Spleen (tissue), 11 donors: ENCODE results near the gene SLC10A4. TPM values are rescaled to one million over a fixed set of nuclear protein-coding genes. Genes with fewer than 3 reads are reported as not detected.

Experiments used
- DNase-seq: peaks from one replicate; pipeline ENCODE4 v3.0.0-alpha.2; 2020
- H3K27ac ChIP-seq, 8 donors: fragments of 200-600 bp; sonication (generic) in 7 of 8; 1 replicate in 4 of 8; 2 replicates in 4 of 8; pipeline versions ENCODE4 v1.5.0 to v1.8.0; 2016 to 2021; ENCODE audit warnings: inconsistent platforms in 4 of 8, mild to moderate bottlenecking in 4 of 8, moderate library complexity in 1 of 8
- H3K27me3 ChIP-seq, 7 donors: fragments of 200-600 bp; sonication (generic) in 6 of 7; replicated peaks in 1 of 7; 1 replicate in 4 of 7; 2 replicates in 3 of 7; pipeline versions ENCODE4 v1.5.0 to v1.8.0; 2016 to 2021; ENCODE audit warnings: inconsistent platforms in 3 of 7, mild to moderate bottlenecking in 1 of 7
- H3K36me3 ChIP-seq, 6 donors: fragments of 200-600 bp; sonication (generic) in 5 of 6; 1 replicate in 4 of 6; 2 replicates in 2 of 6; pipeline versions ENCODE4 v1.5.0 to v1.8.0; 2016 to 2021; ENCODE audit warnings: inconsistent platforms in 2 of 6
- H3K4me1 ChIP-seq, 6 donors: fragments of 200-600 bp; sonication (generic) in 5 of 6; 1 replicate in 3 of 6; 2 replicates in 3 of 6; pipeline versions ENCODE4 v1.5.0 to v1.8.0; 2016 to 2021; ENCODE audit warnings: inconsistent platforms in 3 of 6
- H3K4me3 ChIP-seq, 8 donors: fragments of 200-600 bp; sonication (generic) in 7 of 8; 1 replicate in 4 of 8; 2 replicates in 4 of 8; pipeline versions ENCODE4 v1.5.0 to v1.8.0; 2016 to 2021; ENCODE audit warnings: inconsistent platforms in 4 of 8, mild to moderate bottlenecking in 4 of 8, moderate library complexity in 2 of 8
- H3K9me3 ChIP-seq, 8 donors: fragments of 200-600 bp; sonication (generic) in 7 of 8; 1 replicate in 4 of 8; 2 replicates in 4 of 8; pipeline versions ENCODE4 v1.5.0 to v1.8.0; 2016 to 2021; ENCODE audit warnings: inconsistent platforms in 4 of 8
- POLR2A ChIP-seq, 3 donors: fragments of 450-650 bp; IDR thresholded peaks; one replicate each; pipeline ENCODE4 v1.5.1; 2017; ENCODE audit warnings: antibody characterized with exemption in 3 of 3, mild to moderate bottlenecking in 1 of 3
- POLR2AphosphoS5 ChIP-seq, 3 donors: sonication (generic); formaldehyde crosslinking; IDR thresholded peaks; one replicate each; pipeline ENCODE4 v1.5.1; 2017; ENCODE audit warnings: antibody characterized with exemption in 3 of 3
- WGBS, 5 donors: extraction: QIAGEN DNeasy Blood & Tissue Kit in 3 of 5; methylation state at CpG; one replicate each; pipeline versions ENCODE4 v1.1.5 to v1.1.7; 2013 to 2018; 5-methylcytosine and 5-hydroxymethylcytosine counted together
- intact Hi-C: fragments of 100-400 bp; cut with DNase I; formaldehyde crosslinking; loops from one replicate; pipeline ENCODE4 v1.15.0; 2023; ENCODE audit warnings: low total_unique reads
- polyA plus RNA-seq, 3 donors: library from polyadenylated mRNA; stranded (reverse); fragments of 200-250 nt; gene quantifications; one replicate each; pipeline ENCODE4 v1.2.1, GENCODE V29; 2013
- total RNA-seq, 7 donors: library from RNA; depleted of rRNA in 3 of 7; stranded (reverse); fragments of >200 nt in 3 of 7; fragmentation: NEBNext Ultra II Directional in 4 of 7; extraction: Animal tissue kit (Norgen Biotek cat#: 25700) in 4 of 7; gene quantifications; one replicate each; pipeline versions ENCODE4 v1.1.0 to v1.2.1, GENCODE V29; 2016 to 2021
- TF ChIP-seq, protein P1 (sequence below), 11 experiments: fragments of 200-600 bp in 7 of 11; fragments of 450-650 bp in 4 of 11; sonication (generic) in 4 of 11; IDR thresholded peaks in 8 of 11; conservative IDR thresholded peaks in 3 of 11; 1 replicate in 7 of 11; 2 replicates in 4 of 11; pipeline versions ENCODE4 v1.4.0 to v1.8.0; 2016 to 2021; ENCODE audit warnings: antibody characterized with exemption in 11 of 11, inconsistent platforms in 4 of 11, mild to moderate bottlenecking in 1 of 11
- donor health status: healthy with polysubstance abuse.
- donor health status: DM: no; HTN: no; CAD: no; lungs with moderate emphysema.
- donor health status: DM: no; HTN: no; CAD: no.
- donor health status: Bipolar disorder and iron deficiency.
- donor health status: healthy.
- donor health status: DM: no; HTN: no; CAD: no.
- donor health status: DM: yes; HTN: yes; CAD: no.

SLC10A4 gene
- total and polyA plus RNA-seq, 10 donors = 0.08 to 0.32 (median 0.20) TPM; not detected in 5

DNA sequence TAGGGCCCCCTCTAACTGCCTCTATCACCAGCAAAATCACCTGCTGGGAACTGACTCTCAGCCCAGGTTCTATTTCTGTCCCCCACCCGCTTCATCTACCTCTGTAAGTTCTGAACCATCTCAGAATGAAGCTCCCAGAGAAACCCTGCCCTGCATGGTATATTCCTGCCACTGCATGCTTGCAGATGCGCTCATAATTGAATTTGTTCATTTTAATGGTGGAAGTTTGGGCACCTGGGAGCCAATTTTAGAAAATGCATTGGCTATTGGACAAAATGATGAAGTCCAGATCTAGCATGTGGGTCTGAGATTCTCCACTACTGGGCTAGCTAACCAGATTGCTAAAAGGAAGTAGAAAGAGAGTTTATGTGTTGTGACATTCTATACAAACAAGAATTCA lies 28.6 kb upstream of the SLC10A4 start:
- Histone ChIP-seq H3K27ac (no peak overlapping the region), H3K4me1 (no peaks in the 10 kb centered on the region), H3K36me3 (no peaks in the 10 kb centered on the region), H3K4me3 (no peak overlapping the region), H3K9me3 (peaks cover 0 to 5% (median 0%) of the 10 kb centered on the region in 8 donors), H3K27me3 (peaks cover 0 to 3% (median 0%) of the 10 kb centered on the region in 7 donors)
- no peak for TF ChIP-seq POLR2A (IDR thresholded peaks at IDR 0.05)
- no peak for TF ChIP-seq POLR2AphosphoS5 (IDR thresholded peaks at IDR 0.05)
- TF ChIP-seq, protein P1, sequence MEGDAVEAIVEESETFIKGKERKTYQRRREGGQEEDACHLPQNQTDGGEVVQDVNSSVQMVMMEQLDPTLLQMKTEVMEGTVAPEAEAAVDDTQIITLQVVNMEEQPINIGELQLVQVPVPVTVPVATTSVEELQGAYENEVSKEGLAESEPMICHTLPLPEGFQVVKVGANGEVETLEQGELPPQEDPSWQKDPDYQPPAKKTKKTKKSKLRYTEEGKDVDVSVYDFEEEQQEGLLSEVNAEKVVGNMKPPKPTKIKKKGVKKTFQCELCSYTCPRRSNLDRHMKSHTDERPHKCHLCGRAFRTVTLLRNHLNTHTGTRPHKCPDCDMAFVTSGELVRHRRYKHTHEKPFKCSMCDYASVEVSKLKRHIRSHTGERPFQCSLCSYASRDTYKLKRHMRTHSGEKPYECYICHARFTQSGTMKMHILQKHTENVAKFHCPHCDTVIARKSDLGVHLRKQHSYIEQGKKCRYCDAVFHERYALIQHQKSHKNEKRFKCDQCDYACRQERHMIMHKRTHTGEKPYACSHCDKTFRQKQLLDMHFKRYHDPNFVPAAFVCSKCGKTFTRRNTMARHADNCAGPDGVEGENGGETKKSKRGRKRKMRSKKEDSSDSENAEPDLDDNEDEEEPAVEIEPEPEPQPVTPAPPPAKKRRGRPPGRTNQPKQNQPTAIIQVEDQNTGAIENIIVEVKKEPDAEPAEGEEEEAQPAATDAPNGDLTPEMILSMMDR (IDR thresholded peaks at IDR 0.05 in 8 of 11, conservative IDR thresholded peaks at IDR 0.05 in 3 of 11) = no peak
- DNase-seq = no peak
- WGBS, 5 donors = 90 to 94% (median 93%) methylated on average over 2 of the region's 2 CpGs
- intact Hi-C loops = no loop called here

- H3K27me3 ChIP-seq = no peaks in the 10 kb centered on the region
- H3K4me3 ChIP-seq = no peak overlapping the region
- no peak for DNase-seq
- no peaks in the 10 kb centered on the region for H3K36me3 ChIP-seq
- H3K9me3 ChIP-seq = peaks cover 0 to 8% (median 5%) of the 10 kb centered on the region in 8 donors
- H3K4me1 ChIP-seq = no peaks in the 10 kb centered on the region
- no peak for TF ChIP-seq POLR2AphosphoS5 (IDR thresholded peaks at IDR 0.05)
- TF ChIP-seq, protein P1 (IDR thresholded peaks at IDR 0.05 in 8 of 11, conservative IDR thresholded peaks at IDR 0.05 in 3 of 11) = no peak
- TF ChIP-seq POLR2A (IDR thresholded peaks at IDR 0.05) = no peak
- H3K27ac ChIP-seq = no peak overlapping the region
- intact Hi-C loops = no loop called here
Measured at GRCh38 chr4:48461000-48461399, 22.1 kb upstream of the SLC10A4 start.

DNA sequence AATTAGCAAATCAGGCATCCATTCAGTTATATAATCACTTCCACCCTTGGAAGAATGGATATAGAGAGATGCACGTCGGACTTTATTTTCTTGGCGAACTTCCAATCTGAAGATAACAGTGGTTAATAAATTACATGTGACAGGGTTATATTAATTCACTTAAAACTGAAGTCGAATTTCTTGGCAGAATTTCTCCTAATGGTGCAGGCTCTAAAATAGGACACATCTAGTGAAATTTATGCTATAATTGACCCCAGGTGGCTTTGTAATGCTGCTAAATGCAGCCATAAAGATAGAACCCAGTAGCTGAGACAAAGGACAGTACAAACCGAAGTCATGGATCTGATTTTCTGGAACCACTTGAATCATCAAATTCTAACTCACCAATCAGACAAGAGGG lies 20.8 kb upstream of the SLC10A4 start:
- Histone ChIP-seq H3K36me3 (no peaks in the 10 kb centered on the region), H3K4me3 (no peak overlapping the region), H3K9me3 (peaks cover 0 to 8% (median 4%) of the 10 kb centered on the region in 8 donors), H3K27ac (no peak overlapping the region), H3K27me3 (no peaks in the 10 kb centered on the region), H3K4me1 (no peaks in the 10 kb centered on the region)
- intact Hi-C loops = no loop called here
- WGBS, 5 donors = 60 to 77% (median 67%) methylated on average over 5 of the region's 5 CpGs
- TF ChIP-seq POLR2A (IDR thresholded peaks at IDR 0.05) = no peak
- no peak for DNase-seq

DNA sequence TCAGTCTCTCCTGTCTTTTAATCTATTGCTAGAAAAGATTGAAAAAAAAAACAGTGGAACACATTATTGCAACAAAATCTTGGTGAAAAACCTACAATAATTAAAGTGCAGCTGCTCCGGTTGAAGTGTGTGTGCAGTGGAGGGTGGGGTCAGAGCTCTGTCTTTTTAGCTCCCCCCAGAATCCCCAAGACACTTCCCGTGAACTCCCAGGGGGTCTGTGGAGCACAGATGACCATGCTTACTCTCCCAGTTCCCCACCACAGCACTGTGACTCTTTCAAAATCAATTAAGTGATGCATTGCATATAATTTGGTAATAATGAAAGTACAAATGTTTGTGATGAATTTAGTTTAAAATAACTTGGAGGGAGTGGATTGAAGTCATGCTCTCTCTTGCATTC lies 15.7 kb upstream of the SLC10A4 start:
- peaks cover 0 to 4% (median 0%) of the 10 kb centered on the region in 6 donors for H3K4me1 ChIP-seq
- no peaks in the 10 kb centered on the region for H3K36me3 ChIP-seq
- H3K27ac ChIP-seq = no peak overlapping the region
- H3K9me3 ChIP-seq = peaks cover 0 to 8% (median 2%) of the 10 kb centered on the region in 8 donors
- no peak for DNase-seq
- WGBS, 5 donors = 52 to 79% (median 65%) methylated on average over 2 of the region's 2 CpGs
- TF ChIP-seq, protein P1 (IDR thresholded peaks at IDR 0.05 in 8 of 11, conservative IDR thresholded peaks at IDR 0.05 in 3 of 11) = no peak
- TF ChIP-seq POLR2A (IDR thresholded peaks at IDR 0.05) = no peak
- no peak for TF ChIP-seq POLR2AphosphoS5 (IDR thresholded peaks at IDR 0.05)
- no peaks in the 10 kb centered on the region for H3K27me3 ChIP-seq
- intact Hi-C loops = no loop called here
- no peak overlapping the region for H3K4me3 ChIP-seq

- H3K27ac ChIP-seq = no peak overlapping the region
- no peak overlapping the region for H3K4me3 ChIP-seq
- peaks cover 0 to 4% (median 0%) of the 10 kb centered on the region in 6 donors for H3K4me1 ChIP-seq
- no peaks in the 10 kb centered on the region for H3K27me3 ChIP-seq
- no peaks in the 10 kb centered on the region for H3K36me3 ChIP-seq
- no peak for DNase-seq
- H3K9me3 ChIP-seq = peaks cover 0 to 8% (median 2%) of the 10 kb centered on the region in 8 donors
- intact Hi-C loops = no loop called here
- 68 to 82% (median 71%) methylated on average over 4 to 5 of the region's 5 CpGs for WGBS, 5 donors
- TF ChIP-seq, protein P1 (IDR thresholded peaks at IDR 0.05 in 8 of 11, conservative IDR thresholded peaks at IDR 0.05 in 3 of 11) = no peak
- TF ChIP-seq POLR2AphosphoS5 (IDR thresholded peaks at IDR 0.05) = no peak
- no peak for TF ChIP-seq POLR2A (IDR thresholded peaks at IDR 0.05)
Measured at GRCh38 chr4:48467891-48468290, 15.3 kb upstream of the SLC10A4 start.
